ENCODE data around the gene TIGD4. TPM values are rescaled to one million over a fixed set of nuclear protein-coding genes. Genes with fewer than 3 reads are reported as not detected.
A peak's percentile ranks its signal among the peaks of the same experiment; 100 is the strongest.

Gene TIGD4
- total RNA-seq, 1 donor from 2014 or later = under 0.01 TPM

DNA sequence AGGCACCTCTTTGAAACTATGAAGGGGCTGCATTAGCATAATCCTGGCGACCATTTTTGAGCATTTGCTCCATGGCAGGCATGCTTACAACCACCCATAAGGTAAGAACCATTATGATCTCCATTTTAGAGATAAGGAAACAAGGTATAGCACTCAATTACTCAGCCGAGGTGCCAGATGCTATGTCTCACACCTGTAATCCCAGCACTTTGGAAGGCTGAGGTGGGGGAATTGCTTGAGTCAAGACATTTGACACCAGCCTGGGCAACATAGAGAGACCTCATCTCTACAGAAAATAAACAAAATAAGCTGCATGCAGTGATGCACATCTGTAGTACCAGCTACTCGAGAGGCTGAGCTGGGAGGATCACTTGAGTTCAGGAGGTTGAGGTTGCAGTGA lies 43.6 kb downstream of the TIGD4 start:
- Histone ChIP-seq H3K27me3 (ENCODE audit: control insufficient read depth, insufficient read depth, low read length) (no peaks in the 10 kb centered on the region), H3K4me3 (ENCODE audit: low read depth, low read length) (no peak overlapping the region), H3K36me3 (ENCODE audit: control insufficient read depth, insufficient read depth, low read length) (no peaks in the 10 kb centered on the region)
- TF ChIP-seq, protein P1, sequence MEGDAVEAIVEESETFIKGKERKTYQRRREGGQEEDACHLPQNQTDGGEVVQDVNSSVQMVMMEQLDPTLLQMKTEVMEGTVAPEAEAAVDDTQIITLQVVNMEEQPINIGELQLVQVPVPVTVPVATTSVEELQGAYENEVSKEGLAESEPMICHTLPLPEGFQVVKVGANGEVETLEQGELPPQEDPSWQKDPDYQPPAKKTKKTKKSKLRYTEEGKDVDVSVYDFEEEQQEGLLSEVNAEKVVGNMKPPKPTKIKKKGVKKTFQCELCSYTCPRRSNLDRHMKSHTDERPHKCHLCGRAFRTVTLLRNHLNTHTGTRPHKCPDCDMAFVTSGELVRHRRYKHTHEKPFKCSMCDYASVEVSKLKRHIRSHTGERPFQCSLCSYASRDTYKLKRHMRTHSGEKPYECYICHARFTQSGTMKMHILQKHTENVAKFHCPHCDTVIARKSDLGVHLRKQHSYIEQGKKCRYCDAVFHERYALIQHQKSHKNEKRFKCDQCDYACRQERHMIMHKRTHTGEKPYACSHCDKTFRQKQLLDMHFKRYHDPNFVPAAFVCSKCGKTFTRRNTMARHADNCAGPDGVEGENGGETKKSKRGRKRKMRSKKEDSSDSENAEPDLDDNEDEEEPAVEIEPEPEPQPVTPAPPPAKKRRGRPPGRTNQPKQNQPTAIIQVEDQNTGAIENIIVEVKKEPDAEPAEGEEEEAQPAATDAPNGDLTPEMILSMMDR (IDR thresholded peaks at IDR 0.05; ENCODE audit: insufficient read depth, low read length, severe bottlenecking) = no peak
- FAIRE-seq (no peak), DNase-seq (ENCODE audit: low read depth) (no peak)

DNA sequence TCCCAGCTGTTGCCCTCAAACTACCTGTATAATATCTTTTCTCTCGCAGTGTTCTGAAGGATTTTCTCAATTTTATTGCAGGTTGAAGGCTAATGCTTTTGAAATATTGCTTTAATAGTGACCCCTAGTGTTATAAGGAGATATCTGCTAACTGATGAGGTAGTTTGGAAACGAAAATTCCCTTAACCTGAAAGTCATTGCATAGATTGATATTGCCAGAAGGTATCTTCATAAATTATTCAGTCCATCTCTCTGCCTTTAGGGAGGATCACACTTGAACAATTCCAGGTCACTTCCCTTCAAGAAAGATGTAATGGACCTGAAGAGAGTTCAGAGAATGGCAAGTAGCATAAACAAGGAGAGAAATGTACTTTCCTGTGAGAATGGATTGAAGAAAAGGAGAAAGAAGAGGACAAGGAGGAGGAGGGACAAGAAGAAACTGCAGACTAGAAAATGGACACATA lies 44.1 kb downstream of the TIGD4 start:
- peak; percentile 57 for DNase-seq (ENCODE audit: low read depth)
- no peak for FAIRE-seq

DNA sequence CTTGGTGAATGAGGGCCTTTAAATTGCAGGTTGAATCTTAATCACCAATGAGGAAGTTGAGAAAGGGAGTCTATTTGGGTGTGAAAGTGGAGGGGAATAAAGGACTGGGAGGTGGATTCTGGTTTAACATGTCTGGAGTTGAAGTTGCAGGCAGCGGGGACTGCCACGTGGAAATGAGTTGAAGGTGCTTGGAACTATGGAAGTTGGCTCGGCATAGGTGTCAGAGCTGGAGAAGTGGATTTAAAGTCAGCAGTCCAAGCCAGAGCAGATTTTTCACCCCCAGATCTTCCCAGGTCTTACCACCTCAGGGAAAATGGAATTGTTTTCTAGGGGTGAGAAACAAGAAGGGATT lies 44.9 kb downstream of the TIGD4 start:
- no peak for FAIRE-seq

More for the DNA sequence above, 44.1 kb downstream of the TIGD4 start:
- Histone ChIP-seq H3K36me3 (ENCODE audit: control insufficient read depth, insufficient read depth, low read length) (no peaks in the 10 kb centered on the region), H3K4me3 (ENCODE audit: low read depth, low read length) (no peak overlapping the region), H3K27me3 (ENCODE audit: control insufficient read depth, insufficient read depth, low read length) (no peaks in the 10 kb centered on the region)
- TF ChIP-seq, protein P1 (IDR thresholded peaks at IDR 0.05; ENCODE audit: insufficient read depth, low read length, severe bottlenecking) = peak; percentile 41

DNA sequence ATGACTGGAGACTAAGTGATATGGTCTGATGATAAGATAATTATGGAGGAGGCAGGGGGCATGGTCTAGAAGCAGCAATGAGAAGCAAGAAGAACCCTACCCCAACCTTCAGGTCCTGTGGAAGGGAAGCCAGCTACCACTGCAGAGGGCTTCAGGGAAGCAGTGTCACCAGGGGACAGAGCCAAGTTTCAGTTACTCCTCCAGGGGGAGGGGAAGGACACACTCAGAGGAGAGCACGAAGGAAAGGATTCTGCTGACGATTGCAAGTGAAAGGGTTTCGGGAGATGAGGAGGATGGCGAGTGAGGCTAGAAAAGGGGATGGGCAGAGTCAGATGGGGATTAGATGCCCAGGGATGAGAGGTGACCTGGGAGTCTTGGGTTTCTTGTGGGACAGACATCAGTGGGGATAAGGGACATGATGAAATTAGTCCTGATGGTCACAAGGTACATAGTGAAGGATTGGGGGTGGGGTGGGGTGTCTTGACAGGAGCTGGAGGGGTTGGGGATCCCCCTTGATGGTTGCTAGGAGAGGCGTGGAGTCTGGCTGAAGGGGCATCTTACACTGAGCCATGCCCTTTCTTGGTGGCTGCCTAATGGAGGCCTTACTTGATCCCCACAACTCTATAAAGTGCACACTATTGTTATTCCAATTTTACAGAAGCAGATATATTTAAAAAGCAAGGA lies 45.4 kb downstream of the TIGD4 start:
- no peak for DNase-seq (ENCODE audit: low read depth)
- no peak for FAIRE-seq
- Histone ChIP-seq H3K36me3 (ENCODE audit: control insufficient read depth, insufficient read depth, low read length) (no peaks in the 10 kb centered on the region), H3K27me3 (ENCODE audit: control insufficient read depth, insufficient read depth, low read length) (no peaks in the 10 kb centered on the region), H3K4me3 (ENCODE audit: low read depth, low read length) (no peak overlapping the region)
- TF ChIP-seq, protein P1 (IDR thresholded peaks at IDR 0.05; ENCODE audit: insufficient read depth, low read length, severe bottlenecking) = no peak

More for the DNA sequence above, 44.9 kb downstream of the TIGD4 start:
- TF ChIP-seq, protein P1 (IDR thresholded peaks at IDR 0.05; ENCODE audit: insufficient read depth, low read length, severe bottlenecking) = no peak
- no peaks in the 10 kb centered on the region for H3K36me3 ChIP-seq (ENCODE audit: control insufficient read depth, insufficient read depth, low read length)
- no peaks in the 10 kb centered on the region for H3K27me3 ChIP-seq (ENCODE audit: control insufficient read depth, insufficient read depth, low read length)
- H3K4me3 ChIP-seq (ENCODE audit: low read depth, low read length) = no peak overlapping the region
- no peak for DNase-seq (ENCODE audit: low read depth)

DNA sequence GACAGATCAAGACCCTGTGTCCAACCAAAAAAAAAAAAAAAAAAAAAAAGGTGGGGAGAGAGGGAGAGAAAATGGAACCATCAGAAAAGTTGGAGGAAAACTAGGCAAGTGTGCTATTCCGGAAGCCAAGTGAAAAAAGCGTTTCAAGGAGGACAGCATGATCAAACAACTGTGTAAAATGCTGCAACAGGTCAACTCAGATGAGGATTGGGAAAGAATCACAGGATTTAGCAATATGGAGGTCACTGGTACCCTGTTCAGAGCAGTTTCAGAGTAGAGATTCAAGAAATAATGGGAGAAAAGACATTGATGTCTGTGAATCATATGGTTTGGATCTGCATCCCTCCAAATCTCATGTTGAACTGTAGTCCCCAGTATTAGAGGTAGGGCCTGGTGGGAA lies 47.5 kb downstream of the TIGD4 start:
- FAIRE-seq (no peak), DNase-seq (ENCODE audit: low read depth) (no peak)
- Histone ChIP-seq H3K36me3 (ENCODE audit: control insufficient read depth, insufficient read depth, low read length) (no peaks in the 10 kb centered on the region), H3K27me3 (ENCODE audit: control insufficient read depth, insufficient read depth, low read length) (no peaks in the 10 kb centered on the region), H3K4me3 (ENCODE audit: low read depth, low read length) (no peak overlapping the region)
- TF ChIP-seq, protein P1 (IDR thresholded peaks at IDR 0.05; ENCODE audit: insufficient read depth, low read length, severe bottlenecking) = no peak

DNA sequence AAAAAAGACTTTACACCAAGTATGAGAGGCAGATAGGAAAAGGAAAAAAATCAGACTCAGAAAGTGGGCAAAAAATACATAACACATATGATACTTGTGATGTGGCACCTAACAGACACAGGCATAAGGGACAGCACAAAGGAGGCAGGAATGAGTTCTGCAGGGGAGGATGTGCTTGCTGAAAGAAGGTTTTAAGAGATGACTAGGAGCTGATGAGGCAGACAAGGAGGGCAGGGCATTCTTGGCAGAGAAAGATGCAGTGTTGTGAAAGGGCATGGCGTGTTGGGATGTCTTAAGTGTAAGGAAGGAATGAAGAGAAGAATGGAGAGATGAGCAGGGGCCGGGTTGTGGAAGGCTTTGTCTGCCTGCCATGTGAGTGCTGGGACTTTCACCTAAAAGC lies 50.1 kb downstream of the TIGD4 start:
- TF ChIP-seq, protein P1 (IDR thresholded peaks at IDR 0.05; ENCODE audit: insufficient read depth, low read length, severe bottlenecking) = no peak
- Histone ChIP-seq H3K36me3 (ENCODE audit: control insufficient read depth, insufficient read depth, low read length) (no peaks in the 10 kb centered on the region), H3K4me3 (ENCODE audit: low read depth, low read length) (no peak overlapping the region), H3K27me3 (ENCODE audit: control insufficient read depth, insufficient read depth, low read length) (no peaks in the 10 kb centered on the region)
- peak; percentile 95 for FAIRE-seq
- peak; percentile 92 for DNase-seq (ENCODE audit: low read depth)
